ENCODE measurements around the gene GYPE.
"Not testable (repeated sequence)": the region's sequence is repeated elsewhere in the genome, so short reads cannot be mapped to it uniquely, and the experiment has no call there.

The GYPE gene

GRCh38 chr4:143869925-143870324 lies 35.4 kb downstream of the GYPE start:
- not testable (repeated sequence) for DNase-seq

DNA sequence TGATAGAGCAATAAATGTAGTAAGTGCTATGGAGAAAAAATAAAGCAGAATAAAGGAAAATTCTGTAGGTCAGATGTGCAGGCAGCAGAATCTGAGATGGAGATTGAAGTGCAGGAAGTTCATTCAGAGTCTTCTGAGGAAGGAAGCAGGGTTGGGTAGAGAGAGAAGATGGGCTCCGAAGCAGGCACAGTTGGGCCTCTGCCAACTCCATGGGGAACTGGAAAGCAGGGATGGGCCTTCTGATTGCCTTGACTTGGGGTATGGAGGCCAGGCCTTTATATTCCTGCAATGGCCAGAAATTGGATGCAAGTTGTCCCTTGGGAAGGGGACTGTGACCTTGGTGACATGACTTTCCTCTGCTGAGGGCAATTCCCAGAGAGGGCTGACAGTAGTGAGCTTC lies 42.6 kb downstream of the GYPE start:
- not testable (repeated sequence) for DNase-seq

- no peak for DNase-seq
These were observed 46.9 kb downstream of the GYPE start for GRCh38 chr4:143858456-143858855.

DNA sequence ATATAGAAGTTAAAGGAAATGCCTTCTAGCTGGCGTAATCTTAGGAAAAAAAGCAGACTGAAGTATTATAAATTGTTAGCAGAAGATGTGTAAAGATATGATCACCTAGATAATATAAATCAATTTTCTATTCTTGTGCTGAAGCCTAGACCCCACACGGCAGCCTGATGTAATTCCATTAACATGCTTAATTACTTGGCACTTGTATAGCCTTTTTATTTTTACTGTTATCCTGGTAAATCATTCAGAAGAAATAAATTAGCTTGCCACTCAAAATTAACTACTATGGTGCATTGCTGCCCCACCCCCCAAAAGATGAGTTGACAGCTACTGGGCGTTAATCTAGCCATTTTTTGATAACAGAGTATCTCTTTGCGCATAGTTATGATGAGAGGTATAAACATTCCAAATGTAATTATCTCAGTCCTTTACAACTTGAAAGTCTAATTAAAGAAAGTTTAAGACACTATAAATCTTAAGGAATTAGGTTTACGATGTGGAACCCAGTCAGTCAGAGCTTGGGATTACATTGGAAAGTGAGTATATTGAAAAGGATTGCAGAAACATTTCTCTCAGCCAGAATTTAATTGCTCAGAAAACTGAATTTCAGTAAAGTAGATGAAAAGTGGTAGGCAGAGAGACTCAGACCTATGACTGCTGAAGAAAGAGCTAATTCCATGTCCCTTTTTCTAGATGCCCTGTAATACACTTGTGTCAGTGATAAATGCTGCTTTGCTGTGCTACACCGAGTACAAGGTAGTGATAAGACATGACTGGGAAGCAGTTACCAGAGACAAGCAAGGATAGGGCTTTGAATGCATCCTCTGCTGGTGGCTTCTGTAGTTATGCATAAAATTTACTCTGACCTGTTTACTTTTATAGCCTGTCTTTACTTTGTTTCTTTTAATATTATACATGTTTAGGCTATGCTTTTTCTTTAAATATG lies 47.7 kb downstream of the GYPE start:
- not testable (repeated sequence) for DNase-seq

- DNase-seq, result not testable (repeated sequence)
These were observed 49.3 kb downstream of the GYPE start for GRCh38 chr4:143856017-143856557.

GRCh38 chr4:143854645-143855044 lies 50.7 kb downstream of the GYPE start:
- not testable (repeated sequence) for DNase-seq

GRCh38 chr4:143849296-143849695 lies 56.1 kb downstream of the GYPE start:
- DNase-seq, result not testable (repeated sequence)

DNA sequence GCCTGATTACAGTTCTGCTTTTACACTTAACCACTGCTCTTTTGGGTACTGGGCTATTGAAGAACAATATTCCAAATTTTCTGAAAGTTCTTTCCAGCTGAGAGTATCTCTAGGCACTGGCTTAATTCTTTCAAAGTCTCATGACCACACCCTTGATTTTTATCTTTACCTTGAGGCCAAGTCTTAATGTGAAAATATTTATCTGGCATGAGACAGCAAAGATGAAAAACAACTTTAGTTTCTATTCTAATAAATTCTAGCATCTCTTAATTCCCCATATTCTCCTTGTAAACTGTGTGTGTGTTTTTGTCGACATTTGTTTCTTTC lies 61.9 kb downstream of the GYPE start:
- not testable (repeated sequence) for DNase-seq

GRCh38 chr4:143842624-143843505 lies 62.5 kb downstream of the GYPE start:
- not testable (repeated sequence) for DNase-seq

DNA sequence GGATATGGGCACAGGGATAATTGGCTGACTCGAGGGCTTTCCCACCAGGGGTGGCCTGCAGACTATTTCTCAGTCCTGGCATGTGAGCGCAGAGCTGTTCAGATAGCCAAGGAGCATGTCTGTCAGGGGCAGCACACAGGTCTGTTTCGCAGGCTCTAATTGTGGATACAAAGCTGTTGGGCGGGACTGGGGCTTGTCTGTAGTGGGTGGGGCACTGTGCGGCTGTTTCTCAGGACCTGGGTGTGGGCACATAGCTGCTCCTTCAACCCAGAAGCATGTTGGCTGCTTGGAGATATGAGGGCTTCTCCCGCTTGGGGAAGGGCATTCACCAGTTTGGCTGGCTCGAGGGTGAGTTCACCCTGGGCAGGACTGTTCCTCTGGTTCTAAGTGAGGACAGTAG lies 65.9 kb downstream of the GYPE start:
- DNase-seq, result not testable (repeated sequence)

DNA sequence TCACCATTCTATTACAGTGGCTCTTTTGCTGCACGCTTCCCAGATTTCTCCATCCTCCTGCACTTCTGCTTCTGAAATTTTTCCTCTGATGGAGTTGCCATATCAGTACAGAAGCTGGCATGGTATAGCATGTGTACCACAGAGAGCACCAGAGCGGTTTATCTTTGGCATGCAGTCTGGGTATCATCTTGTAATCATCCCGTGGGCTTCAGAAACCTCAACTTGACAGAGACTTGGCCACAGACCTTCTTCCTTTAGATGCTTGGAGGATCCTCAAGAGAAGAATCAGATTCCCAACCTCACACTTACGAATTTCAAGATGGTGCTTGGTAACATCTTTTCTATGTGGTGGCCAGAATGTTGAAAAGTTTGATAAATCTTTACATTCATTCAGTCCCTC lies 71.2 kb downstream of the GYPE start:
- not testable (repeated sequence) for DNase-seq

DNA sequence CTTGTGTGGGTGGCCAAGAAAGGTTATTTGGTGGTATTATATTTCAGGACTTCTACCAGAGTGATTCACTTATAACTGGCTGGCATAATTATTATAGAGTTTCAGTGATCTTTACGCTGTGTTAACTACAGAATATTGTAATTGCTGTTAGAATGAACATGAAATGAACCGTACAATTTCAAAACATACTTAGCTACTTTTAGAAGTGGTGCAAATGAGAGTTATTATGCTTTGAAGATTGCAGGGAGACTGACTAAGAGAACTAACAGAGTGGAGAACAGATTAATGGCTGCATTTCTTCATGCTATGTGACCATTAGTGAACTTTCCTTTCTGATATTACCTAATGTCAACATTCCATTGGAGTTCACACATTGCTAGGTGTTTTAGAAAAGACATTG lies 71.7 kb downstream of the GYPE start:
- DNase-seq, result not testable (repeated sequence)

GRCh38 chr4:143830576-143830975 lies 74.8 kb downstream of the GYPE start:
- DNase-seq, result not testable (repeated sequence)

- DNase-seq, result not testable (repeated sequence)
These were observed 76.1 kb downstream of the GYPE start for GRCh38 chr4:143829239-143829620.
